Calu3 (cell line): Measurements from ENCODE around the gene GMPS. TPM values are rescaled to one million over a fixed set of nuclear protein-coding genes. Genes with fewer than 3 reads are reported as not detected.

Source experiments
- BruUV-seq: library from RNA; stranded (reverse); fragments of 400-500 nt; replicated peaks from 2 replicates; lab custom pipeline; 2021; lab: Mats Ljungman, UMichigan
- CTCF ChIA-PET: fragments of 300-600 bp; sonication (Branson Sonifier 250); formaldehyde crosslinking; loops from one replicate; lab custom pipeline; 2022; ENCODE audit warnings: antibody characterized with exemption; lab: Charles Lee
- DNase-seq: peaks from one replicate; pipeline ENCODE4 v3.0.0; 2022
- H3K27ac Mint-ChIP-seq: one replicate; pipeline ENCODE4 v1.8.0; 2022; ENCODE audit warnings: mixed read lengths; ENCODE audit not compliant: unreplicated experiment
- H3K27me3 Mint-ChIP-seq: one replicate; pipeline ENCODE4 v1.8.0; 2022; ENCODE audit warnings: mixed read lengths; ENCODE audit not compliant: unreplicated experiment
- H3K36me3 Mint-ChIP-seq: one replicate; pipeline ENCODE4 v1.8.0; 2022; ENCODE audit warnings: mild to moderate bottlenecking, moderate library complexity, mixed read lengths; ENCODE audit not compliant: insufficient read depth, unreplicated experiment
- H3K4me1 Mint-ChIP-seq: one replicate; pipeline ENCODE4 v1.8.0; 2022; ENCODE audit warnings: mild to moderate bottlenecking, low read depth, mixed read lengths; ENCODE audit not compliant: unreplicated experiment
- H3K4me3 Mint-ChIP-seq: one replicate; pipeline ENCODE4 v1.8.0; 2022; ENCODE audit warnings: mild to moderate bottlenecking, low read depth, moderate library complexity, mixed read lengths; ENCODE audit not compliant: unreplicated experiment
- H3K9me3 Mint-ChIP-seq: one replicate; pipeline ENCODE4 v1.8.0; 2022; ENCODE audit warnings: low read depth, mixed read lengths; ENCODE audit not compliant: unreplicated experiment
- intact Hi-C: fragments of 100-400 bp; cut with micrococcal nuclease; formaldehyde crosslinking; loops from one replicate; pipeline ENCODE4 v1.10.0; 2022; ENCODE audit not compliant: unreplicated experiment
- total RNA-seq: library from RNA; stranded (reverse); gene quantifications from 2 replicates; pipeline ENCODE4 v1.2.3, GENCODE V29; 2022
- TF ChIP-seq, protein P1 (sequence below): fragments of 200-600 bp; IDR thresholded peaks from one replicate; pipeline ENCODE4 v1.8.0; 2022; ENCODE audit warnings: antibody characterized with exemption; ENCODE audit not compliant: unreplicated experiment

GMPS gene
- total RNA-seq, 1 experiment from 2014 or later, result 194 TPM

DNA sequence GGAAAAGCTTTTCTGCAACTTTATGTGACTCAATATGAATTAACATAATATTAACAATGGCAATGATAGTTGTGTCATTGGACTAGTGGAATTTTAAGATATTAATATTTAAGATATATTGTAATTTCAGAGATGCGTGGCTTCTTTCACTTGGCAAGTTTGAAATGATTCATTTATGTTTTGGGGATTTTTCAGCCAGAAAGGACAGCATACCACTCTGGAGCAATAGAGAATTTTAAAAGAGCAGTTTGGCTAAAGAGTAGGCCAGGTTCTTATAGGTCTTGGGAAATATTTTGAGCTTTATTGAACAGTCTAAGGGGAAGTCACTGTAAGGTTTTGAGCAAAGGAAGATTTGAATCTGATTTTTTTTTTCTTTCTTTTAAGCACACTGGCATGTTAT lies 16.5 kb downstream of the GMPS start:
- no peak for DNase-seq
- no TSS peak for BruUV-seq
- intact Hi-C loops, result no loop called here
- Mint-ChIP-seq H3K36me3 (no peaks in the 10 kb centered on the region), H3K27me3 (no peaks in the 10 kb centered on the region), H3K4me3 (no peak overlapping the region), H3K27ac (no peak overlapping the region), H3K4me1 (peaks cover 53% of the 10 kb centered on the region), H3K9me3 (no peaks in the 10 kb centered on the region)
- TF ChIP-seq, protein P1, sequence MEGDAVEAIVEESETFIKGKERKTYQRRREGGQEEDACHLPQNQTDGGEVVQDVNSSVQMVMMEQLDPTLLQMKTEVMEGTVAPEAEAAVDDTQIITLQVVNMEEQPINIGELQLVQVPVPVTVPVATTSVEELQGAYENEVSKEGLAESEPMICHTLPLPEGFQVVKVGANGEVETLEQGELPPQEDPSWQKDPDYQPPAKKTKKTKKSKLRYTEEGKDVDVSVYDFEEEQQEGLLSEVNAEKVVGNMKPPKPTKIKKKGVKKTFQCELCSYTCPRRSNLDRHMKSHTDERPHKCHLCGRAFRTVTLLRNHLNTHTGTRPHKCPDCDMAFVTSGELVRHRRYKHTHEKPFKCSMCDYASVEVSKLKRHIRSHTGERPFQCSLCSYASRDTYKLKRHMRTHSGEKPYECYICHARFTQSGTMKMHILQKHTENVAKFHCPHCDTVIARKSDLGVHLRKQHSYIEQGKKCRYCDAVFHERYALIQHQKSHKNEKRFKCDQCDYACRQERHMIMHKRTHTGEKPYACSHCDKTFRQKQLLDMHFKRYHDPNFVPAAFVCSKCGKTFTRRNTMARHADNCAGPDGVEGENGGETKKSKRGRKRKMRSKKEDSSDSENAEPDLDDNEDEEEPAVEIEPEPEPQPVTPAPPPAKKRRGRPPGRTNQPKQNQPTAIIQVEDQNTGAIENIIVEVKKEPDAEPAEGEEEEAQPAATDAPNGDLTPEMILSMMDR, result no peak
- CTCF ChIA-PET, result interaction anchor here (0.6 kb wide), 1 partner anchor 9 kb away, joined by 5 read pairs; no protein-coding TSS in a partner anchor

DNA sequence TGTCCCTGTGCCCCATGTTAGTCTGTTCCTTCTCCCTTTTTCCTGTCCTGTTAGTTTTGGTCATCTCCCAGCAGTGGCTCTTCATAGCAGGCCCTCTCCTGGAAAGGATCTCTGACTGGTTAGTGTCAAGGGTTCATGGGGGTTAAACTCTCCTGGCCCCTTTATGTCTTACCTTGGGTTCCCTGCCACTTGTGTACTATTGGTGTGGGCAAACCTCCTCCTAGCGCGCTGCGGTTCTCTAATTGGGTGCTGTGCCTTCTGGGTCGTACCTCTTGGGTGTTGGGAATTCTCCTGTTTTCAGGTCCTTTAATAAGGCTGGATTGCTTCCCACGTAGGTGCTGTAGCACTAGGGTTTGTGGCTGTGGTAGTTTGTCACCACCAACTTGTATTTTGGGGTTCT lies 18.8 kb downstream of the GMPS start:
- DNase-seq, result no peak
- intact Hi-C loops, result no loop called here
- no peak overlapping the region for H3K4me3 Mint-ChIP-seq
- no TSS peak for BruUV-seq
- H3K27me3 Mint-ChIP-seq, result no peaks in the 10 kb centered on the region
- H3K27ac Mint-ChIP-seq, result peak overlapping the region; percentile 20
- no peaks in the 10 kb centered on the region for H3K9me3 Mint-ChIP-seq
- CTCF ChIA-PET, result interaction anchor here (0.5 kb wide), 1 partner anchor 33 kb away, joined by 4 read pairs; no protein-coding TSS in a partner anchor
- peaks cover 10% of the 10 kb centered on the region for H3K36me3 Mint-ChIP-seq
- H3K4me1 Mint-ChIP-seq, result peaks cover 50% of the 10 kb centered on the region
- TF ChIP-seq, protein P1, result no peak

DNA sequence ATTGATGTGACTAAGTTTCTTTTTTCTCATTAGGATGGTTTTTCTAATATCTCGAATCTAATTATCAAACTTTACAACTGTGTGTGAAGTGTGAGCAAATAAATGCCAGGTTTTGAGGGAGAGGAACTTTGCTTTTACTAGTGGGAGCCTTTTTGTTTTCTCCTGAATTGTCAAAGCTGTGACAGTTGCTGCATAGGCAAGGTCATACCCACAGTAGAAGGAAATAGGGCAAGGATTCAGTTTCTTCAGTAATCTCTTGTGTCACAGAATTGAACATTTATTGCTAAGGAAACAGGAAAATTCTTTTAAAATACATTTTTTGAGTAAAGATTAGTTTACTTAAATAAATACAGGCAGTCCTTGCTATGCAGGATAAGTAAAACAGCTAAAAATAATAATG lies 19.5 kb downstream of the GMPS start:
- Mint-ChIP-seq H3K36me3 (peaks cover 17% of the 10 kb centered on the region), H3K4me3 (no peak overlapping the region), H3K27me3 (no peaks in the 10 kb centered on the region), H3K9me3 (no peaks in the 10 kb centered on the region), H3K4me1 (peaks cover 44% of the 10 kb centered on the region), H3K27ac (no peak overlapping the region)
- CTCF ChIA-PET, result no interaction called here
- TF ChIP-seq, protein P1, result no peak
- intact Hi-C loops, result loop anchor here (2.0 kb wide), 1 partner anchor 39 kb away; no protein-coding TSS in a partner anchor
- DNase-seq, result no peak
- BruUV-seq, result no TSS peak

DNA sequence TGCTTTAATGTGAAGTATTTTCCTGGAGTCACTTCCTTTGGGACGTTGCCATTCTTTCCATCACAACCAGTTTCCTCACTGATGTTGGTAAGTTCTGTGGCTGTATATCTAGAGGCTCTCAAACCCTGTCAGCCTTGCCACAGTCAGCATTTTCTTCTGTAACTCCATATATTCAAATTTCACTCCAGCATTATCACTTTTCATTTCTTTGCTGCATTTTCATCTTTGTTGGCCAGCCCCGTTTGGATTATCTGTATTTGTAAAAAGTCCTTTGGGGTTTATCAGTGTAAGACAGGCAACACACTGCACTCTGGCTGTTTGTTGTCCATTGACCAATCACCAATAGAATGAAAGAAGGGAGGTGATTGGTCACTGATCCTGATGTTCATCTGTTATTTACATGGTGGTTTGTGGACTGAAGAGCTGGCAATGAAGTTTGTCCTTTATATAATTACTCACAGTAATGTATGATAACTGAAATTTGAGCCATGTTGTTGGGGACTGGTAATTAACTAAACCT lies 20.3 kb downstream of the GMPS start:
- no peaks in the 10 kb centered on the region for H3K27me3 Mint-ChIP-seq
- no peak for DNase-seq
- no peak overlapping the region for H3K4me3 Mint-ChIP-seq
- peaks cover 25% of the 10 kb centered on the region for H3K36me3 Mint-ChIP-seq
- BruUV-seq, result no TSS peak
- intact Hi-C loops, result loop anchor here (2.0 kb wide), 1 partner anchor 40 kb away; no protein-coding TSS in a partner anchor
- CTCF ChIA-PET, result no interaction called here
- H3K9me3 Mint-ChIP-seq, result no peaks in the 10 kb centered on the region
- TF ChIP-seq, protein P1, result no peak
- H3K4me1 Mint-ChIP-seq, result peaks cover 42% of the 10 kb centered on the region
- H3K27ac Mint-ChIP-seq, result no peak overlapping the region
